Activated CD8-positive, alpha-beta memory T cell treated with anti-CD3 and anti-CD28 coated beads for 48 hours (primary cell): Measurements from ENCODE around the gene PDE8A.
"Not testable (repeated sequence)": the region's sequence is repeated elsewhere in the genome, so short reads cannot be mapped to it uniquely, and the experiment has no call there.

ENCODE experiments used
- DNase-seq, 3 experiments: peaks; one replicate each; pipeline ENCODE4 v3.0.0-alpha.2; 2020; ENCODE audit warnings: low read depth in 2 of 3, low spot score in 2 of 3

The PDE8A gene

DNA sequence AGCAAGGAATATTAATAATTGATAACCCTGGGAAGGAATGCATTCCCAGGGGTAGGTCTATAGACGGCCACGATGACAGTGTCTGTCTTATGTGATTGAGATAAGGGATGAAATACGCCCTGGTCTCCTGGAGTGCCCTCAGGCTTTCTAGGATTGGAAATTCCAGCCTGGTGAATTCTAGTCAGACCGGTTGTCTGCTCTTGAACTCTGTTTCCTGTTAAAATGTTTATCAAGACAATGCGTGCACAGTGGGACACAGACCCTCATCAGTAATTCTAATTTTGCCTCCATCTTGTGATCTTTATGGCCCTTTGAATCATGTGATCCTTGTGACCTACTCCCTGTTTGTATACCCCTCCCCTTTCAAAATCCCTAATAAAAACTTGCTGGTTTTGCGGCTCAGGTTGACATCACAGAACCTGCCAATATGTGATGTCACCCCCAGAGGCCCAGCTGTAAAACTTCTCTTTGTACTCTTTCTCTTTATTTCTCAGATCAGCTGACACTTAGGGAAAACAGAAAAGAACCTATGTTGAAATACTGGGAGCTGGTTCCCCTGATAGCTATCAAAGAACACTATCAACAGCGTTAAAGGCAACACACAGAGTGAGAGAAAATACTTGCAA, 183.3 kb downstream of the PDE8A start:
- DNase-seq: no peak

DNA sequence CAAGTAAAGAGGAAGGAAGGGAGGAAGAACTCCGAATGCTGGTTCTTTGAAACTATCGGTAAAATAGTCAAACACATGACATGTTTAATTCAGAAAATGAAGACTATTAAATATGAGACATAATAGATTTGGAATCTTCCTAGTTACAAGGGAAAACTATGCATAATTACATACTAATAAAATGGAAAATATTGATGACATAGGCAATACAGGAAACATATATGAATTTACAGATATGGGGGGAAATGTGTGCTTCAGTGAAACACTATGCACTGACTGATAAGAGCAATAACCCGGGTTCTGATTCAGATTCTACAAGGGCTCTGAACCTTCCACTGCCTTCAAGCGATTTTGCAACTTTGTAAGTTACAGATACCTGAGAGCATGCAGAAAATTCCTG, 185.9 kb downstream of the PDE8A start:
- DNase-seq: no peak

DNA sequence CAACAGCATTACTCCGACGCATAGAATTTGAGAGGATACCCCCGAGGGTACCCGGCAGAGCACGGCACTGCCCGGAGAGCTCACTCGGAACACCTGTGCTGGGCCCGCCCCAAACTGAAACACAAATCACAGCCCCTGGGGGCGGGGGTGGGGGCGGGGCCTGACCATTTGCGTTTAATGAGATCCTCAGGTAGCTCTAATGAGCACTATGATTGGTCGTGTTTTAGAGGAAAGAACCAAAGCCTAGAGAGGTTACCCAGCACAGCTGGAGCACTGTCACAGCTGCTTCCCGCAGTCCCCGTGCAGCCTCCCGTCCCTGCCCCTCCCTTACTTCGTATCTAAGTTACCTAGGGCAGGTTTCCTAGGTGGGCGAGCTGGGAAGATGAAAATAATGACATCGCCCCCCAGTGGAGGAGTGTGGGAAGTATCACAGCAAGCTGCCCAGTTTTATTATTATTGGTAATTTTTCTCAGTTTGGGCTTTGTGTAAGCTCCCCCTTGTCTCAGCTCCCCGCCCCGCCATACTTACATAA, 187.1 kb downstream of the PDE8A start:
- DNase-seq: peak; percentile 4 to 18 (median 18)

DNA sequence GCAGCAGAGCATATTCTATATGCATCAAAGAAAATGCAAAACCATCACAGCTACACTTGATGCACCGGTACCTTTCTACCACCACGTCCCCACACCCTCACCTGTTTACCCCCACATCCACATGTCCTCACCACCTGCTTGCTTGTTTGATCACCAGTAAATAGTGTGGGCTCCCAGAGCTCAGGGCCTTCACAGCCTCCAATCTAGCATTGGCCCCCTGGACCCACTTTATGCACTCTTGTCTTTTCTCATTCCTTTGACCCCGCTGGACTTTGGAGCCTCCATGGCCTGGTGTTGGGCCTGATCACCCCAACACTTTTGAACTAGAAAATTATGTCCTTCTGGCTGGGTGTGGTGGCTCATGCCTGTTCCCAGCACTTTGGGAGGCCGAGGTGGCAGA, 190.1 kb downstream of the PDE8A start:
- DNase-seq: no peak

DNA sequence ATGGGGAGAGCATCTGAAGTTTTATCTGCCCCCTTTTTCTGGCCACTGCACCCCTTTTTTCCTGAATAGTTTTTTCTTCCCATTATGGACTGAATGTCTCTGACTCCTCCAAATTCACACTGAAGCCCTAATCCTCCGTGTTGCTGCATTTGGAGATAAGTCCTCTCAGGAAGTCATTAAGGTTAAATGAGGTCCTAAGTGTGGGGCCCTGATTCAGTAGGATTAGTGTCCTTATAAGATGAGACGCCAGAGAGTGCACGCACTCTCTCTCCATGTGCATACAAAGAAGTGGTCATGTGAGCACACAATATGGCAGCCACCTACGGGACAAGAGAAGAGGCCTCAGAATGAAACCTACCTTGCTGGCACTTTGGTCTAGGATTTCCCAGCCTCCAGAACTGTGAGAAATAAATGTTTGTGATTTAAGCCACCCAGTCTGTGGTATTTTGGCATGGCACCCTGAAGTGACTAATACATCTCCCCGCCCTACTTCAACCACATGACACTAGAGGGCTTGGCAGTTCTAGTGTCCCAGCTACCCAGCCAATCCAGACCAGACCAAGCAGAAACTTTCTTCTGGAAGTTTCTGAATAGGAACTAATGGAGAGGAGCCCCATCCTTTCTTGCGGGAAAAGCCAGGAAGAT, 191.3 kb downstream of the PDE8A start:
- no peak for DNase-seq

DNA sequence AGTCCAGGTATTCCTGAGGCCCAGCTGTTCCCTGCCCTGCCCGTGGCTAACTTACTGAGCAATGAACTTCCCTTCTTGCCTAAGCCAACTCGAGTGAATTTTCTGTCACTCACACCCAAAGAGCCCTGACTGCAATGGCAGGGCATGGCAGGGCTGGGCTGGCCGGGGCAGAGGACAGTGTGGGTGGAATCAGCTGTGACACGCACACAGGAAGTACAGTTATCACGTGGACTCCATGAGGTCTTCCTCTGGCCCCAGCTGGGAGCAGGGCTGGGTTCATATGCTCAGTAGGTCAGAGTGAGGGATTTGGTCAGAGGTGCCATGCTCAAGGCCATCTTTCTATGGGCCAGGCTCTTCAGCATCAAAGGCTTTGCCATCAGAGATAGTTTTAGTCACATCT, 192.0 kb downstream of the PDE8A start:
- not testable (repeated sequence) for DNase-seq

DNA sequence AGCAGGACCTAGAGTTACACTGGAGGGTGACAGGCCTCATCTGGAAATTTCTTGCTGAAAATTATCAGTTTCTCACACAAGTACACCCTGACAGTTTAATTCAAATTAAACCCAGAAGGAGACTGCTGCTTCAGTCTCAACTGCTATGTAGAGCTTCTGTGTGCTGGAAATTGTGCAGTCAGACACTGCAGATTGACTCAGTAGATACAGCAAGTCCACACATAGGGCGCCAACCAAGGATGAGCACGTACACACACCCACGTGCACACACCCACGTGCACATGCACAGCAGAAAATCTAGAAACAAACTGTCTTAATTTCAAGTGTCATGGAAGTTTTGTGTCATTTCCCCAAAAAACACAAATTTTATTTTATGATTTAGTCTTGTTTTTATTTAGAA, 192.9 kb downstream of the PDE8A start:
- no peak for DNase-seq

DNA sequence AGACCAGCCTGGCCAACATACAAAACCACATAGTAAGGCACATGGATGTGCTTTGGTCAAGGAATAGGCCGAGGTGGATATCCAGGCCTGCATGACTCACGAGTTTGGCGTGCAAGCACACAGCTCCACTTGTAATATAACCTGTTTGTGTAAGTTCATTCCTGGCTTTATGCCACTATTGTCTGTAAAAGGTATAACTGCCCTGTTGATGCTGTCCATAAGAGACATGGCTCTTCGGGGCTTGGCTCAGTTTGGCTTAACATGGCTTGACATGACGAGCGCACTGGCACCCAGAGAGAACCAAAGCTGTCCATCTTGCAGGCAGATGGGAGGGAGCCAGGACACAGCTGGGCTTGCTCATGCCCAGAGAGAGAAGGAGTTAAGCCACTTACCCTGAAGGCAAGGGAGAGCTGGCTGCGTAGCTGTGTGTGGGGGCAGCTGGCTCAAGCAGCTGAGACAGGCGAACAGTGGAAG, 195.4 kb downstream of the PDE8A start:
- not testable (repeated sequence) for DNase-seq

DNA sequence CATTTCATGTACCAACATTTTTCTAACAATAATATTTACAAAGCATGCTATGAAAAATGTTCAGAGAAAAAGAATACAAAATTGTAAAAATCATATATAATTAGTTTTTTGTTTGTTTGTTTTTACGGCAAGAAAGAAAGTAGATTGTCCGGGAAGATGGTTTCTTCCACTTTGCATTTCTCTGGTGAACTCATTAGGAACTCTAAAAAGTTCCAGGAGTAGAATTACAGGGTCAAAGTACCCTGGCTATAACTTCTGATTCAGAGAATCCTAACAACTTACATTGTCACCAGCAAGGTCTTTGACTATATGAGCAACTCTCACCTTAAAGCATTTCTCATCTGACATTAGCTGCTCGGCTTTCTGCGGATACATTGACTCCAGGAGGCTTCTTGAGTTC, 196.7 kb downstream of the PDE8A start:
- no peak for DNase-seq

DNA sequence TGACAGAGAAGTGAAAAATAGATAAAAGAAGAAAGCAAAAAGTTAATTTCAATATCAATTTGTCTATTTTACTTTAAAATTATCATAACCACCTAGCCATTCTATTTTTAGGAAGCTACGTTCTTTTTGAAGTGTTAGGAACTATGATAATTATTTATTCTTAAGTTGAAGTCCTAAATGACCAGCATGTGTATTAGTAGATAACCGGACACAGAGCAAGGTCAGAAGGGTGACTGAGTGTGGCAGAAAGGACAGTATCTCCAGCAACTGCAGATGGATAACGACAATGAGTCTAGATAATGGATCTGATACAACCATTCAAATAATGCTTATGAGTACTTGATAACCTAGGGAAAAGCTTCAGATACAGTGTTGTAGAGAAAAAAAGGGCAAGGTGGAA, 198.0 kb downstream of the PDE8A start:
- DNase-seq: no peak

DNA sequence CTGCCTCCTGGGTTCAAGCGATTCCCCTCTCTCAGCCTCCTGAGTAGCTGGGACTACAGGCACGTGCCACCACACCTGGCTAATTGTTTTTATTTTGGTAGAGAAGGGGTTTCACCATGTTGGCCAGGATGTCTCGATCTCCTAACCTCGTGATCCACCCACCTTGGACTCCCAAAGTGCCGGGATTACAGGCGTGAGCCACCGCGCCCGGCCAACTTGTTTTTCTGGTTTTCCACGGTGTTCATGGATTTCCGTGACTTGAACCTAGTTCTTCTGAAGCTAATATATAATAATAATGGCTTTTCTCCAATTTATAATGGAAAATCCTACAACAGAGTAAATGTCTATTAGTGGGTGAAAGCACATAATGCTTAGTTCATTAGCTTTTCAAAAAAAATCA, 203.7 kb downstream of the PDE8A start:
- DNase-seq: not testable (repeated sequence)

DNA sequence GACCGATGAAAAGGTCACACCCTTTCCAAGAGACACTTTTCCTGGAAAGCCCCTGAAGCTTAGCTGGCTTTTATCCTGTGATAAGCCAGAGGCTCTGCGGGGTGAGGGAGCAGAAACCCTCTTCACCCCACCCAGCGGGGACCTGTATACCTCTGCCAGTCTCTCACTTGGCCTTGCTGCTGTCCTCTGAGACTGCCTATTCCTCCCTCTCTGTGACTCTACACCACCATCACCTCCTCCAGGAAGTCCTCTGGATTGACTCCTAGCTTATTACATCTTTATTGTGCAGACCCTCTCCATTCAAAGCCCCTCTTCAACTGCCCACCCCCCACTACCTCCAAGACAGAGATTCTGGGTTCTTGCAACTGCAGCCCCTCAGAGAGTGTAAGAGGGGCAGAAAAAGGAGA, 206.5 kb downstream of the PDE8A start:
- DNase-seq: not testable (repeated sequence)
